Right lobe of liver (tissue), 6 donors: ENCODE data around the gene SLC39A11. TPM values are rescaled to one million over a fixed set of nuclear protein-coding genes. Genes with fewer than 3 reads are reported as not detected.

Experiments
- ATAC-seq, 4 donors: fragments of 200-7000 bp; cut with Tn5 transposase; one replicate each; pipeline ENCODE4 v1.9.1; 2020; ENCODE audit warnings: mild to moderate bottlenecking in 4 of 4, moderate library complexity in 4 of 4
- DNase-seq, 3 donors: peaks; one replicate each; pipeline ENCODE4 v3.0.0-alpha.2; 2020
- H3K27ac ChIP-seq, 3 donors: fragments of 200-600 bp; one replicate each; pipeline ENCODE4 v1.8.0; 2022
- H3K27me3 ChIP-seq, 2 donors: fragments of 200-600 bp; one replicate each; pipeline ENCODE4 v1.8.0; 2022
- H3K36me3 ChIP-seq, 4 donors: fragments of 200-600 bp; sonication (generic) in 1 of 4; one replicate each; pipeline versions ENCODE4 v1.5.1 to v1.8.0; 2017 to 2022; ENCODE audit warnings: control low read depth in 1 of 4
- H3K4me1 ChIP-seq, 4 donors: fragments of 200-600 bp; sonication (generic) in 1 of 4; one replicate each; pipeline versions ENCODE4 v1.5.1 to v1.8.0; 2017 to 2022; ENCODE audit warnings: control low read depth in 1 of 4
- H3K4me3 ChIP-seq, 3 donors: fragments of 200-600 bp; one replicate each; pipeline ENCODE4 v1.8.0; 2022
- H3K9me3 ChIP-seq, 4 donors: fragments of 200-600 bp; sonication (generic) in 1 of 4; one replicate each; pipeline versions ENCODE4 v1.5.1 to v1.8.0; 2017 to 2022; ENCODE audit warnings: control low read depth in 1 of 4
- POLR2A ChIP-seq: fragments of 450-650 bp; IDR thresholded peaks from one replicate; pipeline ENCODE4 v1.6.1; 2017; ENCODE audit warnings: antibody characterized with exemption, mild to moderate bottlenecking
- WGBS: methylation state at CpG from one replicate; pipeline ENCODE4 v1.1.6; 2018; ENCODE audit warnings: low coverage, low lambda C conversion rate; ENCODE audit not compliant: insufficient coverage; ENCODE audit errors: missing lambda C conversion rate; 5-methylcytosine and 5-hydroxymethylcytosine counted together
- intact Hi-C, 2 donors: fragments of 100-400 bp; cut with DNase I; formaldehyde crosslinking; loops; one replicate each; pipeline versions ENCODE4 v1.11.2 to v1.14.1; 2022
- total RNA-seq, 6 experiments: library from RNA; depleted of rRNA in 2 of 6; stranded (reverse); fragments of >200 nt in 2 of 6; fragmentation: NEBNext Ultra II Directional in 3 of 6; extraction: Animal tissue kit (Norgen Biotek cat#: 25700) in 3 of 6; gene quantifications; one replicate each; pipeline versions ENCODE4 v1.1.0 to v1.2.4, GENCODE V29; 2016 to 2023
- TF ChIP-seq, protein P1 (sequence below), 4 donors: fragments of 200-600 bp in 3 of 4; fragments of 450-650 bp in 1 of 4; IDR thresholded peaks; one replicate each; pipeline versions ENCODE4 v1.5.1 to v1.8.0; 2016 to 2022; ENCODE audit warnings: antibody characterized with exemption in 4 of 4, mild to moderate bottlenecking in 2 of 4
- donor health status: DM: no; HTN: yes; CAD: no.
- donor health status: DM: no; HTN: no; CAD: no.
- donor health status: DM: no; HTN: no; CAD: no.
- donor health status: DM: no; HTN: yes; CAD: no.
- donor health status: DM: no; HTN: yes; CAD: no.

SLC39A11 gene
- total RNA-seq, 6 experiments from 2014 or later = 25.4 to 49.6 (median 39.3) TPM

DNA sequence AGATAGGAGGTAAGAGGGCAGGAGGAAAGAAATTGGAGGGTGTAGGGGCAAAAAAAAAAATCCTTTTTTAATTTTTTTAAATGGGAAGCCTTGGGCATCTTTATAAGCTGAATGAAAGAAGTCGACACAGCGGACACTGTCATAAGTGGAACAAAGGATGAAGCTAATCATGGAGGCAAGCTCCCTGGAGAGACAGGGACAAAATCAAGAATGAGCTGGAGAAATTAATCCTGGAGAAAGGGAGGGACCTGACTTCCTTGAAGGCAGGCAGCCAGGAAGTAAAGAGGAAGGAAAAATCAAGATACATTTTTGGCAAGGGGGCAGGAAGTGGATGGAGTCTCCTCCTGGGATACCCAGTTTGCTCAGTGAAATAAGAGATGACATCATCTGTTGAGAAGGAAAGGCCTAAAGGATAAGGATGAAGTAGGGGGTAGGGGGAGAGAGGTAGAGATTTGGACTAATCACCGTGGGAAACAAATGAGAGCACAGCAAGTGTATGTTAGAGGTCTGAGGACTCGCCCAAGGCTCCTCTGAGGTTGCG, 179.3 kb downstream of the SLC39A11 start:
- DNase-seq = no peak
- TF ChIP-seq, protein P1, sequence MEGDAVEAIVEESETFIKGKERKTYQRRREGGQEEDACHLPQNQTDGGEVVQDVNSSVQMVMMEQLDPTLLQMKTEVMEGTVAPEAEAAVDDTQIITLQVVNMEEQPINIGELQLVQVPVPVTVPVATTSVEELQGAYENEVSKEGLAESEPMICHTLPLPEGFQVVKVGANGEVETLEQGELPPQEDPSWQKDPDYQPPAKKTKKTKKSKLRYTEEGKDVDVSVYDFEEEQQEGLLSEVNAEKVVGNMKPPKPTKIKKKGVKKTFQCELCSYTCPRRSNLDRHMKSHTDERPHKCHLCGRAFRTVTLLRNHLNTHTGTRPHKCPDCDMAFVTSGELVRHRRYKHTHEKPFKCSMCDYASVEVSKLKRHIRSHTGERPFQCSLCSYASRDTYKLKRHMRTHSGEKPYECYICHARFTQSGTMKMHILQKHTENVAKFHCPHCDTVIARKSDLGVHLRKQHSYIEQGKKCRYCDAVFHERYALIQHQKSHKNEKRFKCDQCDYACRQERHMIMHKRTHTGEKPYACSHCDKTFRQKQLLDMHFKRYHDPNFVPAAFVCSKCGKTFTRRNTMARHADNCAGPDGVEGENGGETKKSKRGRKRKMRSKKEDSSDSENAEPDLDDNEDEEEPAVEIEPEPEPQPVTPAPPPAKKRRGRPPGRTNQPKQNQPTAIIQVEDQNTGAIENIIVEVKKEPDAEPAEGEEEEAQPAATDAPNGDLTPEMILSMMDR (IDR thresholded peaks at IDR 0.05) = no peak
- TF ChIP-seq POLR2A = no peak

DNA sequence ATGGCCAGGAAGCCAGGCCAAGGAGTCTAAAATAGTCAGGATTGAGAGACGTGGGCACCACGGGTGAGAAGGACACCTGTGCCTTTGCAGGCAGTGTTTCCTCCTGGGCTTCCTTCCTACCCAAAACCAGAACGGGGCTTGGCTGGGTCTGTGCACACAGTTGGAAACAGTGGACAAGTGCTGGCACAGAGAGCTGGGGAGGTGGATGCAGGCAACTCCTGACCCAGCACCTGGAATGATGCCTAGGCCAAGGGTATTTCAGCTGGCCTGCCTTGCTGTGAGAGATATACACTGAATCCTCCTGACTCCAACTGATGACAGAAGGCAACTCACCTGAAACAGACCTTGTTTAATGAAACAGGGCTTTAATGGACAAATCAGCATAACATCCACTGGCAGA, 186.2 kb downstream of the SLC39A11 start:
- ATAC-seq = no peak
- H3K27ac ChIP-seq = no peak overlapping the region
- DNase-seq = no peak
- 75% methylated on average over 2 of the region's 3 CpGs for WGBS
- no peaks in the 10 kb centered on the region for H3K36me3 ChIP-seq
- H3K9me3 ChIP-seq = no peaks in the 10 kb centered on the region
- no peak for TF ChIP-seq POLR2A
- TF ChIP-seq, protein P1 (IDR thresholded peaks at IDR 0.05) = no peak
- intact Hi-C loops = no loop called here
- no peak overlapping the region for H3K4me3 ChIP-seq
- H3K4me1 ChIP-seq = no peaks in the 10 kb centered on the region
- H3K27me3 ChIP-seq = no peaks in the 10 kb centered on the region

More for the DNA sequence above, 179.3 kb downstream of the SLC39A11 start:
- H3K36me3 ChIP-seq = no peaks in the 10 kb centered on the region
- ATAC-seq = no peak
- no peak overlapping the region for H3K27ac ChIP-seq
- H3K27me3 ChIP-seq = no peaks in the 10 kb centered on the region
- no peaks in the 10 kb centered on the region for H3K9me3 ChIP-seq
- 82% methylated on average over 5 of the region's 5 CpGs for WGBS
- intact Hi-C loops = no loop called here
- no peak overlapping the region for H3K4me3 ChIP-seq
- no peaks in the 10 kb centered on the region for H3K4me1 ChIP-seq

DNA sequence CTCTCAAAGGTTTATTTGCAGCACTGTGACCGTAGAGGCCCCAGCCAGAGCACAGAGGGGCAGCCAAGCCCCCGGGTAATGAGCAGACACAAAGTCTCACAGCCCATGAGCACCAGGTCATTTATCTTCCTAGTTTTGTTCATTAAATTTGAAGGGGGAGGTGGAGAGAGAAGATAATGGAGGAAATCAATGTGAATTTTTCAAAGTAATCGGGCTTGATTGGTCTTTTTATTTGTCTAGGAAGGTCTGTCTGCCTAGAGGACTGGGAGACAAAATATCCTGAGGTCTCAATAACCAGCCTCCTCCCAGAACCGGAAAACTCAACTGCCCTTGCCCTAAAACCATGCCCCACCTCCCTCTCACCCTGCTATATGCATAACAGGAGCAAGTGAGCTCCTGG, 189.0 kb downstream of the SLC39A11 start:
- Histone ChIP-seq H3K4me1 (no peaks in the 10 kb centered on the region), H3K27ac (no peak overlapping the region), H3K27me3 (no peaks in the 10 kb centered on the region), H3K4me3 (no peak overlapping the region), H3K9me3 (no peaks in the 10 kb centered on the region), H3K36me3 (no peaks in the 10 kb centered on the region)
- 58% methylated on average over 4 of the region's 4 CpGs for WGBS
- no peak for TF ChIP-seq POLR2A
- TF ChIP-seq, protein P1 (IDR thresholded peaks at IDR 0.05) = no peak
- intact Hi-C loops = no loop called here
- ATAC-seq (no peak), DNase-seq (no peak)

DNA sequence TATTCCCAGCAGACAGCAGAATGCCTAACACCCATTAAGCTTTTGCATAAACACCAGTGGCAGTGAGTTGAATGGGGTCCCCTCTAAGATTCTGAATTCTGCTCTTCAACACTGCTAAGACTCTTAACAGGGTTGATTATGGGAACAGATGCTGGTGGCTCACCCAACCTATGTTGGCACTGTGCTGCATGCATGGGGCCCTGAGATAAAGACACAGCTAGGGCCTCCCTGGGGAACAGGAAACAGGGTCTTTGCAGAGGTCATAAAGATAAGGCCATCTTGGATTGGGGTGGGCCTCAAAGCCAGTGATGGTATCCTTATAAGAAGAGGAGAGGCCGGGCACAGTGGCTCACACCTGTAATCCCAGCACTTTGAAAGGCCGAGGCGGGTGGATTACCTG, 190.8 kb downstream of the SLC39A11 start:
- H3K4me1 ChIP-seq = no peaks in the 10 kb centered on the region
- no CpG with 5 or more reads among the region's 3 CpGs for WGBS
- H3K27ac ChIP-seq = no peak overlapping the region
- intact Hi-C loops = no loop called here
- H3K27me3 ChIP-seq = no peaks in the 10 kb centered on the region
- H3K9me3 ChIP-seq = no peaks in the 10 kb centered on the region
- H3K4me3 ChIP-seq = no peak overlapping the region
- no peak for DNase-seq
- H3K36me3 ChIP-seq = no peaks in the 10 kb centered on the region
- ATAC-seq = no peak
- TF ChIP-seq, protein P1 (IDR thresholded peaks at IDR 0.05) = no peak
- TF ChIP-seq POLR2A = no peak

DNA sequence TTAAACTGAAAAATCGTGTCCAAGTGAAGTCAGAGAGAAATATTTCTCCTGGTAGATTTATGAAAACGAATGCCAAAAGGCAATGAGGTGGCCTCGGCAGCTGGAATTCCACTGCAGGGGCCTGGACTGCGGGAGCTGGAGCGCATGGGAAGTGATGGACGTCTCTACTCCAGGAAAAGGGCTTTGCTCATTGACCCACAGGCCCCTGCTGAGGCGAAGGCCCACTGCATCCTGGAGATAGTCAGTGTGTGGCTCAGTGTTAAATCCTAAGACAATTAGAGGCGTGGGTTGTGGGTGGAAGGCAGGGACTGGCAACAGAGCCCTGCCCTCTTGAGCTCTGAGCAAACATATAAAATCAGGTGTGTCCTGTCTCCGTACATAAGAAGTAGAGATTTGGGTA, 191.4 kb downstream of the SLC39A11 start:
- no peak overlapping the region for H3K27ac ChIP-seq
- intact Hi-C loops = no loop called here
- TF ChIP-seq, protein P1 (IDR thresholded peaks at IDR 0.05) = no peak
- TF ChIP-seq POLR2A = no peak
- WGBS = 73% methylated on average over 6 of the region's 9 CpGs
- no peaks in the 10 kb centered on the region for H3K9me3 ChIP-seq
- H3K27me3 ChIP-seq = no peaks in the 10 kb centered on the region
- H3K4me1 ChIP-seq = no peaks in the 10 kb centered on the region
- no peak for DNase-seq
- ATAC-seq = no peak
- no peaks in the 10 kb centered on the region for H3K36me3 ChIP-seq
- H3K4me3 ChIP-seq = no peak overlapping the region
